Loucy (cell line): ENCODE data around the gene PNCK.

ENCODE experiments used
- EZH2phosphoT487 ChIP-seq: fragments of 200-600 bp; IDR thresholded peaks from 2 replicates; pipeline ENCODE4 v1.6.1; 2018; ENCODE audit warnings: antibody characterized with exemption, mild to moderate bottlenecking, moderate library complexity, borderline replicate concordance
- TF ChIP-seq, protein P1 (sequence below): fragments of 200-600 bp; sonication (generic); conservative IDR thresholded peaks from 2 replicates; pipeline ENCODE4 v1.5.1; 2014; ENCODE audit warnings: mild to moderate bottlenecking, antibody characterized with exemption, low read length

DNA sequence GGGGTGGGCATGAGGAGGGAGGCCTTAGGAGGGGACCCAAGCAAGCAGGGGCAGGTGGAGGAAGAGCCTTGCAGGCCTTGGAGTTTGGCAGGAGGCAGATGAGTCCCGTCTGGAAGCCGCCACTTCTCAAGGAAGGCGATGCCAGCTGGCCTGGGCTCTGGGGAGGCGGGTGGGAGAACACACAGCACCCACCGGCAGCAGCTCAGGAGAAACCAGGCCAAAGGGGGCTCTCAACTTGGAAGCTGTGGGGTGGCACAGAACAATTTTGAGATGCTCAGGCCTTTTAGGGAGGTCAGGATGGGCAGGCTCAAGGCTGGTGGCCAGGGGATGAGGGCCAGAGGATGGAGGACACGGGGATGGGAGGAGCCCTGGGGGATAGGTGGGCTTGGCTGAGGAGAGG lies 38.2 kb downstream of the PNCK start:
- TF ChIP-seq, protein P1, sequence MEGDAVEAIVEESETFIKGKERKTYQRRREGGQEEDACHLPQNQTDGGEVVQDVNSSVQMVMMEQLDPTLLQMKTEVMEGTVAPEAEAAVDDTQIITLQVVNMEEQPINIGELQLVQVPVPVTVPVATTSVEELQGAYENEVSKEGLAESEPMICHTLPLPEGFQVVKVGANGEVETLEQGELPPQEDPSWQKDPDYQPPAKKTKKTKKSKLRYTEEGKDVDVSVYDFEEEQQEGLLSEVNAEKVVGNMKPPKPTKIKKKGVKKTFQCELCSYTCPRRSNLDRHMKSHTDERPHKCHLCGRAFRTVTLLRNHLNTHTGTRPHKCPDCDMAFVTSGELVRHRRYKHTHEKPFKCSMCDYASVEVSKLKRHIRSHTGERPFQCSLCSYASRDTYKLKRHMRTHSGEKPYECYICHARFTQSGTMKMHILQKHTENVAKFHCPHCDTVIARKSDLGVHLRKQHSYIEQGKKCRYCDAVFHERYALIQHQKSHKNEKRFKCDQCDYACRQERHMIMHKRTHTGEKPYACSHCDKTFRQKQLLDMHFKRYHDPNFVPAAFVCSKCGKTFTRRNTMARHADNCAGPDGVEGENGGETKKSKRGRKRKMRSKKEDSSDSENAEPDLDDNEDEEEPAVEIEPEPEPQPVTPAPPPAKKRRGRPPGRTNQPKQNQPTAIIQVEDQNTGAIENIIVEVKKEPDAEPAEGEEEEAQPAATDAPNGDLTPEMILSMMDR, result no peak
- no peak for TF ChIP-seq EZH2phosphoT487
